Ishikawa (cell line): ENCODE data around the gene TFF3.

Source experiments
- CEBPB ChIP-seq: IDR thresholded peaks from 2 replicates; pipeline ENCODE4 v1.6.1; 2012
- CREB1 ChIP-seq: IDR thresholded peaks from 2 replicates; pipeline ENCODE4 v1.6.1; 2012; ENCODE audit warnings: low read depth
- EGR1 ChIP-seq: IDR thresholded peaks from 2 replicates; pipeline ENCODE4 v1.6.1; 2012
- EP300 ChIP-seq: IDR thresholded peaks from 2 replicates; pipeline ENCODE4 v1.6.1; 2012; ENCODE audit warnings: borderline replicate concordance
- FOXM1 ChIP-seq: IDR thresholded peaks from 2 replicates; pipeline ENCODE4 v1.6.1; 2012; ENCODE audit warnings: low read depth, borderline replicate concordance
- MAX ChIP-seq: IDR thresholded peaks from 2 replicates; pipeline ENCODE4 v1.6.1; 2012
- NFIC ChIP-seq: IDR thresholded peaks from 2 replicates; pipeline ENCODE4 v1.6.1; 2012
- RAD21 ChIP-seq: IDR thresholded peaks from 2 replicates; pipeline ENCODE4 v1.6.1; 2012; ENCODE audit warnings: low read depth
- REST ChIP-seq: IDR thresholded peaks from 2 replicates; pipeline ENCODE4 v1.6.1; 2012; ENCODE audit warnings: low read depth, mild to moderate bottlenecking
- TAF1 ChIP-seq: IDR thresholded peaks from 2 replicates; pipeline ENCODE4 v1.6.1; 2012; ENCODE audit warnings: low read depth, mild to moderate bottlenecking
- TCF12 ChIP-seq: IDR thresholded peaks from 2 replicates; pipeline ENCODE4 v1.6.1; 2012; ENCODE audit warnings: low read depth
- TEAD4 ChIP-seq: IDR thresholded peaks from 2 replicates; pipeline ENCODE4 v1.6.1; 2012
- USF1 ChIP-seq: IDR thresholded peaks from 2 replicates; pipeline ENCODE4 v1.6.1; 2012
- YY1 ChIP-seq: IDR thresholded peaks from 2 replicates; pipeline ENCODE4 v1.6.1; 2012; ENCODE audit warnings: low read depth
- ZBTB7A ChIP-seq: IDR thresholded peaks from 2 replicates; pipeline ENCODE4 v1.6.1; 2012; ENCODE audit warnings: low read depth

Gene TFF3

GRCh38 chr21:42321845-42322244, 6.6 kb upstream of the TFF3 start:
- TF ChIP-seq TAF1 (no peak), EP300 (no peak), RAD21 (no peak), YY1 (no peak), TCF12 (no peak), CREB1 (no peak), NFIC (no peak), CEBPB (no peak), TEAD4 (no peak), MAX (no peak), EGR1 (no peak), USF1 (no peak), REST (no peak), ZBTB7A (no peak), FOXM1 (no peak)

GRCh38 chr21:42321231-42321630, 6.0 kb upstream of the TFF3 start:
- TF ChIP-seq FOXM1 (no peak), EP300 (no peak), YY1 (no peak), MAX (no peak), TAF1 (no peak)

GRCh38 chr21:42320791-42321190, 5.6 kb upstream of the TFF3 start:
- TF ChIP-seq NFIC = no peak
- TF ChIP-seq CREB1 = no peak
- no peak for TF ChIP-seq TAF1
- no peak for TF ChIP-seq TCF12
- TF ChIP-seq USF1 = no peak
- TF ChIP-seq MAX = no peak
- TF ChIP-seq YY1 = no peak
- no peak for TF ChIP-seq ZBTB7A
- no peak for TF ChIP-seq CEBPB
- no peak for TF ChIP-seq FOXM1

- TF ChIP-seq ZBTB7A (no peak), RAD21 (no peak), REST (no peak), CREB1 (no peak), EGR1 (no peak), MAX (no peak), CEBPB (no peak), TAF1 (no peak), EP300 (no peak), TEAD4 (no peak), FOXM1 (no peak), USF1 (no peak), YY1 (no peak), NFIC (no peak), TCF12 (no peak)
Measured at GRCh38 chr21:42319851-42320572, 4.8 kb upstream of the TFF3 start.

GRCh38 chr21:42319376-42319775, 4.2 kb upstream of the TFF3 start:
- no peak for TF ChIP-seq TEAD4
